Panc1 (cell line): ENCODE data around the gene NHS.

Experiments
- CTCF ChIP-seq: fragments of 450-650 bp; IDR thresholded peaks from 2 replicates; pipeline ENCODE4 v1.5.1; 2017; ENCODE audit warnings: mild to moderate bottlenecking
- POLR2AphosphoS5 ChIP-seq: IDR thresholded peaks from 2 replicates; pipeline ENCODE4 v1.6.1; 2012; ENCODE audit warnings: mild to moderate bottlenecking, low read depth, low read length, moderate library complexity
- SIN3A ChIP-seq: IDR thresholded peaks from 2 replicates; pipeline ENCODE4 v1.6.1; 2012; ENCODE audit warnings: low read depth, mild to moderate bottlenecking, low read length, moderate library complexity, borderline replicate concordance; ENCODE audit not compliant: insufficient read depth
- TCF7L2 ChIP-seq: IDR thresholded peaks from 2 replicates; pipeline ENCODE4 v1.6.1; 2011; ENCODE audit warnings: mild to moderate bottlenecking, low read depth, low read length, inconsistent platforms
- TF ChIP-seq, protein P1 (sequence below), 2 experiments: IDR thresholded peaks; 2 replicates each; pipeline ENCODE4 v1.6.1; 2011 to 2012; ENCODE audit warnings: low read depth in 2 of 2, control low read depth in 1 of 2, low read length in 1 of 2, mild to moderate bottlenecking in 1 of 2, moderate library complexity in 1 of 2; ENCODE audit not compliant: insufficient read depth in 1 of 2

- TF ChIP-seq CTCF (no peak), SIN3A (no peak), POLR2AphosphoS5 (no peak), TCF7L2 (no peak)
- TF ChIP-seq, protein P1, sequence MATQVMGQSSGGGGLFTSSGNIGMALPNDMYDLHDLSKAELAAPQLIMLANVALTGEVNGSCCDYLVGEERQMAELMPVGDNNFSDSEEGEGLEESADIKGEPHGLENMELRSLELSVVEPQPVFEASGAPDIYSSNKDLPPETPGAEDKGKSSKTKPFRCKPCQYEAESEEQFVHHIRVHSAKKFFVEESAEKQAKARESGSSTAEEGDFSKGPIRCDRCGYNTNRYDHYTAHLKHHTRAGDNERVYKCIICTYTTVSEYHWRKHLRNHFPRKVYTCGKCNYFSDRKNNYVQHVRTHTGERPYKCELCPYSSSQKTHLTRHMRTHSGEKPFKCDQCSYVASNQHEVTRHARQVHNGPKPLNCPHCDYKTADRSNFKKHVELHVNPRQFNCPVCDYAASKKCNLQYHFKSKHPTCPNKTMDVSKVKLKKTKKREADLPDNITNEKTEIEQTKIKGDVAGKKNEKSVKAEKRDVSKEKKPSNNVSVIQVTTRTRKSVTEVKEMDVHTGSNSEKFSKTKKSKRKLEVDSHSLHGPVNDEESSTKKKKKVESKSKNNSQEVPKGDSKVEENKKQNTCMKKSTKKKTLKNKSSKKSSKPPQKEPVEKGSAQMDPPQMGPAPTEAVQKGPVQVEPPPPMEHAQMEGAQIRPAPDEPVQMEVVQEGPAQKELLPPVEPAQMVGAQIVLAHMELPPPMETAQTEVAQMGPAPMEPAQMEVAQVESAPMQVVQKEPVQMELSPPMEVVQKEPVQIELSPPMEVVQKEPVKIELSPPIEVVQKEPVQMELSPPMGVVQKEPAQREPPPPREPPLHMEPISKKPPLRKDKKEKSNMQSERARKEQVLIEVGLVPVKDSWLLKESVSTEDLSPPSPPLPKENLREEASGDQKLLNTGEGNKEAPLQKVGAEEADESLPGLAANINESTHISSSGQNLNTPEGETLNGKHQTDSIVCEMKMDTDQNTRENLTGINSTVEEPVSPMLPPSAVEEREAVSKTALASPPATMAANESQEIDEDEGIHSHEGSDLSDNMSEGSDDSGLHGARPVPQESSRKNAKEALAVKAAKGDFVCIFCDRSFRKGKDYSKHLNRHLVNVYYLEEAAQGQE (IDR thresholded peaks at IDR 0.05; ENCODE audit: insufficient read depth in 1 of 2, low read depth in 2 of 2, low read length in 1 of 2), result no peak
These were observed 152.9 kb downstream of the NHS start for GRCh38 chrX:17527922-17528321.
